Smooth muscle cell (in vitro differentiated cells): ENCODE results near the gene BST1. TPM values are rescaled to one million over a fixed set of nuclear protein-coding genes. Genes with fewer than 3 reads are reported as not detected.
A peak's percentile ranks its signal among the peaks of the same experiment; 100 is the strongest.

Experiments used
- DNase-seq: peaks from one replicate; lab custom pipeline; 2025; ENCODE audit not compliant: unreplicated experiment; lab: John Stamatoyannopoulos, UW
- H2AFZ ChIP-seq: fragments of 200-600 bp; sonication (generic); 2 replicates; pipeline ENCODE4 v1.6.0; 2016; ENCODE audit warnings: antibody characterized with exemption, low read depth, mild to moderate bottlenecking
- H3F3A ChIP-seq: fragments of 200-600 bp; sonication (generic); 2 replicates; pipeline ENCODE4 v1.6.0; 2017; ENCODE audit warnings: antibody characterized with exemption, low read depth
- H3K27ac ChIP-seq: fragments of 200-600 bp; sonication (generic); 2 replicates; pipeline ENCODE4 v1.5.1; 2016; ENCODE audit warnings: low read depth, mild to moderate bottlenecking
- H3K27me3 ChIP-seq: fragments of 200-600 bp; sonication (generic); 2 replicates; pipeline ENCODE4 v1.6.1; 2016; ENCODE audit warnings: low read depth, mild to moderate bottlenecking
- H3K36me3 ChIP-seq: fragments of 200-600 bp; sonication (generic); 2 replicates; pipeline ENCODE4 v1.5.1; 2016; ENCODE audit warnings: low read depth
- H3K4me1 ChIP-seq: fragments of 200-600 bp; sonication (generic); 2 replicates; pipeline ENCODE4 v1.5.1; 2016; ENCODE audit warnings: low read depth
- H3K4me2 ChIP-seq: fragments of 200-600 bp; sonication (generic); 2 replicates; pipeline ENCODE4 v1.6.0; 2016; ENCODE audit warnings: mild to moderate bottlenecking
- H3K4me3 ChIP-seq: fragments of 200-600 bp; sonication (generic); 2 replicates; pipeline ENCODE4 v1.5.1; 2016; ENCODE audit warnings: mild to moderate bottlenecking
- H3K79me2 ChIP-seq: fragments of 200-600 bp; sonication (generic); 2 replicates; pipeline ENCODE4 v1.6.0; 2016; ENCODE audit warnings: low read depth, mild to moderate bottlenecking
- H3K9ac ChIP-seq: fragments of 200-600 bp; sonication (generic); 2 replicates; pipeline ENCODE4 v1.6.0; 2016; ENCODE audit warnings: low read depth
- H3K9me3 ChIP-seq: fragments of 200-600 bp; sonication (generic); replicated peaks from 2 replicates; pipeline ENCODE4 v1.5.1; 2016; ENCODE audit warnings: low read depth
- H4K20me1 ChIP-seq: fragments of 200-600 bp; sonication (generic); 2 replicates; pipeline ENCODE4 v1.6.0; 2016; ENCODE audit warnings: low read depth
- WGBS: methylation state at CpG from one replicate; pipeline ENCODE4 v1.1.7; 2016; ENCODE audit warnings: low lambda C conversion rate; 5-methylcytosine and 5-hydroxymethylcytosine counted together
- polyA plus RNA-seq: library from polyadenylated mRNA; unstranded; fragments of >200 nt; fragmentation: Nextera tagmentation; extraction: Ambion mirVana; gene quantifications from 2 replicates; pipeline ENCODE4 v1.2.1, GENCODE V29; 2016
- total RNA-seq: library from RNA; depleted of rRNA; stranded (reverse); fragments of >200 nt; gene quantifications from 2 replicates; pipeline ENCODE4 v1.2.3, GENCODE V29; 2014
- TF ChIP-seq, protein P1 (sequence below): fragments of 200-600 bp; sonication (generic); IDR thresholded peaks from 2 replicates; pipeline ENCODE4 v1.5.1; 2017; ENCODE audit warnings: borderline replicate concordance, mild to moderate bottlenecking, antibody characterized with exemption; ENCODE audit not compliant: insufficient read depth, poor library complexity, severe bottlenecking

Gene BST1, protein sequence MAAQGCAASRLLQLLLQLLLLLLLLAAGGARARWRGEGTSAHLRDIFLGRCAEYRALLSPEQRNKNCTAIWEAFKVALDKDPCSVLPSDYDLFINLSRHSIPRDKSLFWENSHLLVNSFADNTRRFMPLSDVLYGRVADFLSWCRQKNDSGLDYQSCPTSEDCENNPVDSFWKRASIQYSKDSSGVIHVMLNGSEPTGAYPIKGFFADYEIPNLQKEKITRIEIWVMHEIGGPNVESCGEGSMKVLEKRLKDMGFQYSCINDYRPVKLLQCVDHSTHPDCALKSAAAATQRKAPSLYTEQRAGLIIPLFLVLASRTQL
- total RNA-seq, result 4.8 and 5.2 TPM in 2 replicates
- 5.2 and 9.6 TPM in 2 replicates for polyA plus RNA-seq

DNA sequence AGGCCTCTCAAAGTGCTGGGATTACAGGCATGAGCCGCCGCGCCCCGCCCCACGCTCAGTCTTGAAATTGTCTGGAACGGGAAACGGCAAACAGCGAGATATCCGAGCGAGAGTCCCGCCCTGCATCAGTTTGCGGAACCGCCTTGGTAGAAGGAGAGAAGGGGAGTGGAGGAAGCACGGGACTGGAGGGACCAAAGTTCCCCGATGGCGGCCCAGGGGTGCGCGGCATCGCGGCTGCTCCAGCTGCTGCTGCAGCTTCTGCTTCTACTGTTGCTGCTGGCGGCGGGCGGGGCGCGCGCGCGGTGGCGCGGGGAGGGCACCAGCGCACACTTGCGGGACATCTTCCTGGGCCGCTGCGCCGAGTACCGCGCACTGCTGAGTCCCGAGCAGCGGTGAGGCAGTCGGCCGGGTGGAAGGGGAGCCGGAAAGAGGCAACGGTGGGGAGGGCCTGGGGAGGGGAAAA is at the start of gene BST1:
BST1 (plus strand) TSS at position 125 of the 463 bp plus-strand sequence; CDS start at position 205, 80 bp downstream.
- H3K27ac ChIP-seq, result no peak within 1 kb of the TSS
- TF ChIP-seq, protein P1, sequence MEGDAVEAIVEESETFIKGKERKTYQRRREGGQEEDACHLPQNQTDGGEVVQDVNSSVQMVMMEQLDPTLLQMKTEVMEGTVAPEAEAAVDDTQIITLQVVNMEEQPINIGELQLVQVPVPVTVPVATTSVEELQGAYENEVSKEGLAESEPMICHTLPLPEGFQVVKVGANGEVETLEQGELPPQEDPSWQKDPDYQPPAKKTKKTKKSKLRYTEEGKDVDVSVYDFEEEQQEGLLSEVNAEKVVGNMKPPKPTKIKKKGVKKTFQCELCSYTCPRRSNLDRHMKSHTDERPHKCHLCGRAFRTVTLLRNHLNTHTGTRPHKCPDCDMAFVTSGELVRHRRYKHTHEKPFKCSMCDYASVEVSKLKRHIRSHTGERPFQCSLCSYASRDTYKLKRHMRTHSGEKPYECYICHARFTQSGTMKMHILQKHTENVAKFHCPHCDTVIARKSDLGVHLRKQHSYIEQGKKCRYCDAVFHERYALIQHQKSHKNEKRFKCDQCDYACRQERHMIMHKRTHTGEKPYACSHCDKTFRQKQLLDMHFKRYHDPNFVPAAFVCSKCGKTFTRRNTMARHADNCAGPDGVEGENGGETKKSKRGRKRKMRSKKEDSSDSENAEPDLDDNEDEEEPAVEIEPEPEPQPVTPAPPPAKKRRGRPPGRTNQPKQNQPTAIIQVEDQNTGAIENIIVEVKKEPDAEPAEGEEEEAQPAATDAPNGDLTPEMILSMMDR, result no peak
- H2AFZ ChIP-seq, result peak within 1 kb of the TSS; percentile 70
- no peaks in the 10 kb centered on the region for H3K9me3 ChIP-seq
- H3F3A ChIP-seq, result no peaks in the 10 kb centered on the region
- 32% methylated on average over 30 of the region's 43 CpGs for WGBS
- H3K79me2 ChIP-seq, result no peaks in the 10 kb centered on the region
- H3K36me3 ChIP-seq, result no peaks in the 10 kb centered on the region
- H3K4me2 ChIP-seq, result peak within 1 kb of the TSS; percentile 68
- no peaks in the 10 kb centered on the region for H4K20me1 ChIP-seq
- H3K9ac ChIP-seq, result no peak within 1 kb of the TSS
- H3K4me3 ChIP-seq, result peak within 1 kb of the TSS; percentile 44
- H3K4me1 ChIP-seq, result peaks cover 3% of the 10 kb centered on the region
- H3K27me3 ChIP-seq, result no peaks in the 10 kb centered on the region
- no peak for DNase-seq

DNA sequence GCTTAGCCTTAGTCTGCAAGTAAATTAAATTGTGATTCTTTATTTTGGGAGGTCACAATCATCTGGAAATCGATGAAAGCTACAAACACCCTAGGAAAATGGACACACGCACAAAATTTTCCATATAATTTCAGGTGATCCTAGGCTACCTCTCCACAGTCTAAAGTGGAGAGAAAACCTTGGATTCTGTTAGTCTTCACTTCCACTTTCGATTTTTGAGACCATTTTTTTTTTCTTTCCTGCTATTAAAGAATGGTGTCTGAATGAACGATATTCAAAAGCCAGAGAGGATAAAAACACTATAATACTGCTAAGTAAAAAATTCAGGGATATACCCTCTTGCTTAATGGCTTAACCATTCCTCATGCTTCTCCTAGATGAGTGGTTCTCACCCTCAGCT is 49.4 kb upstream of the BST1 start:
- H2AFZ ChIP-seq, result no peak overlapping the region
- 73% methylated on average over 4 of the region's 4 CpGs for WGBS
- peak overlapping the region; percentile 70 for H3K4me3 ChIP-seq
- H3K4me2 ChIP-seq, result peak overlapping the region; percentile 90
- H3F3A ChIP-seq, result peaks cover 22% of the 10 kb centered on the region
- TF ChIP-seq, protein P1, result no peak
- peak overlapping the region; percentile 96 for H3K27ac ChIP-seq
- no peaks in the 10 kb centered on the region for H3K27me3 ChIP-seq
- H3K9ac ChIP-seq, result peak overlapping the region; percentile 72
- H3K36me3 ChIP-seq, result no peaks in the 10 kb centered on the region
- peaks cover 51% of the 10 kb centered on the region for H3K4me1 ChIP-seq
- peaks cover 61% of the 10 kb centered on the region for H3K79me2 ChIP-seq
- no peaks in the 10 kb centered on the region for H3K9me3 ChIP-seq
- no peak for DNase-seq
- H4K20me1 ChIP-seq, result peaks cover 57% of the 10 kb centered on the region

DNA sequence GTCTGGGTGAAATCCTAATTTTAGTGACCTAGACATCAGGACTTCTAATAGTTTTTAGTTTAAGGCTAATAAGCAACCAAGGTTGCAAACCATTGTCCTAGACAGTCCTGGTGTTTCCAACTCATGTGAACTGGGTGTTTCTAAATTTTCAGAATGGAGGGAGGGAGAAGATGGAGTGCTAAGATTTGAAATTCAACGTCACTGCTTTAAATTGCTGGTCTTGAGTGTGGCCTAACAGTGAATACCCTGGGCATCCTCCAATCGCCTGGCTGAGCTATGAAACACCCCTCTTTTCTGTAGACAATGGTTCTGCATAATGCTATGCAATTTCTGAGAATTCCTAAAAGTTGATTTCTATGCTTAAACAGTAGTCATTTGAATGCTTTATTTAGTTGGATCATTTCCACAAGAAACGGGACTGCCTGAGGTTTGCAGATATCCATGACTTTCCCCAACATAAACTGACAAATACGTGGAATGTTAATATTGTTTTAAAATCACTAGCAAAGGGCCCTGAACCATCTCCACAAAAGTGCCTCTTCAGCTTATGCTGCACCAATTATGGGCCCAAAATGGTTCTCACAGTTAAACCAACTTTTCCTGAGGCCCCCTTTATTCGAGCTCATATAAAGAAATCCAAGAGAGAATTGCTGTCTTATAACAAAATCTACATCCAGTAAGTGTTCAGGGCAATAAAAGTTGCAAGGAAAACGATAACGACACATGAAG is 48.8 kb upstream of the BST1 start:
- TF ChIP-seq, protein P1, result no peak
- H3K4me2 ChIP-seq, result peak overlapping the region; percentile 90
- no peak for DNase-seq
- no peaks in the 10 kb centered on the region for H3K27me3 ChIP-seq
- H3K36me3 ChIP-seq, result no peaks in the 10 kb centered on the region
- peaks cover 51% of the 10 kb centered on the region for H3K4me1 ChIP-seq
- no peaks in the 10 kb centered on the region for H3K9me3 ChIP-seq
- H3K79me2 ChIP-seq, result peaks cover 55% of the 10 kb centered on the region
- H4K20me1 ChIP-seq, result peaks cover 50% of the 10 kb centered on the region
- WGBS, result 2% methylated on average over 7 of the region's 7 CpGs
- peak overlapping the region; percentile 70 for H3K4me3 ChIP-seq
- peak overlapping the region; percentile 8 for H2AFZ ChIP-seq
- H3K27ac ChIP-seq, result peak overlapping the region; percentile 96
- H3K9ac ChIP-seq, result peak overlapping the region; percentile 72
- peaks cover 22% of the 10 kb centered on the region for H3F3A ChIP-seq
